Measurements from ENCODE around the gene RPP25L. TPM values are rescaled to one million over a fixed set of nuclear protein-coding genes. Genes with fewer than 3 reads are reported as not detected.

RPP25L gene
- total RNA-seq, 2 donors from 2014 or later: 5.5 to 8.7 TPM

DNA sequence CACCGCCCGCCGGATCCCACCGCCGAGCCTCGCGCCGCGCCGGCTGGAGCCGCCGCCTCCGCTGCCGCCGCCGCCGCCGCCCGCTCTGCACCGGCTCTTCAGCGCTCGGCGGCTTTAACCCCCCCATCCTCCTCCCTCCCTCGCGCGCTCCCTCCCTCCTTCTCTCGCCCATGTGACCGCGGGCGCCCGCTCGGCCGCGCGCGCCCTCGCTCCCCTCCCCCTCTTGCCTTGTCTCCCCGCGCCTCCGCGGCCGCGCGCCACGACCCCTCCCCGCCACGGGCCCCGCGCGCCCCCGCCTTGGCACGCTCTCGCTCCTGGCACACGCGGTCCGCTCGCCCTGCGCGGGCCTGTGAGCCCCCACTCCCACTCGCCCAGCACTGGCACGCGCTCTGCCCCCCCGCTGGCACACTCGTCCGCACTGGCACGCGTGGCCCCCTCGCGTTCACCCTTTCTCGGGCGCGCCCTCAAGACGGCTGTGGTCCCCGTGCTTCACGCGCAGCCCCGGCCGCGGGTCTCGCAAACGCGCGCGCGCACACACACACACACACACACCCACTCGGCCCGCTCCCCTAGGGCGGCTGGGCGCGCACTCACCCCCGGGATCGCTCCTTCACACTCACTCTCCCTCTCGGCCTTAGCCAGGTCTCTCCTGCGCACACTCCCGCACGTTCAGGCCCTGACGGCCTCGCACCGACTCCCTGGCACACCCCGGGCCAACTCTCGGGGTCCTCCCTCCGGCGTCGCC, 22.1 kb downstream of the RPP25L start, which contains the start of gene CNTFR:
Gene CNTFR, minus strand, starts transcription at position 89 of the 745 bp plus-strand sequence. CDS start 20,743 bp downstream, outside the sequence.
- no peaks in the 10 kb centered on the region for H3K9me3 ChIP-seq
- H3K27ac ChIP-seq: no peak within 1 kb of the TSS
- H3K36me3 ChIP-seq: no peaks in the 10 kb centered on the region
- peaks cover 16% of the 10 kb centered on the region for H3K27me3 ChIP-seq (replicated peaks; ENCODE audit: insufficient read depth)
- DNase-seq (ENCODE audit: low spot score): no peak
- H3K4me3 ChIP-seq: peak within 1 kb of the TSS; percentile 69
- TF ChIP-seq, protein P1, sequence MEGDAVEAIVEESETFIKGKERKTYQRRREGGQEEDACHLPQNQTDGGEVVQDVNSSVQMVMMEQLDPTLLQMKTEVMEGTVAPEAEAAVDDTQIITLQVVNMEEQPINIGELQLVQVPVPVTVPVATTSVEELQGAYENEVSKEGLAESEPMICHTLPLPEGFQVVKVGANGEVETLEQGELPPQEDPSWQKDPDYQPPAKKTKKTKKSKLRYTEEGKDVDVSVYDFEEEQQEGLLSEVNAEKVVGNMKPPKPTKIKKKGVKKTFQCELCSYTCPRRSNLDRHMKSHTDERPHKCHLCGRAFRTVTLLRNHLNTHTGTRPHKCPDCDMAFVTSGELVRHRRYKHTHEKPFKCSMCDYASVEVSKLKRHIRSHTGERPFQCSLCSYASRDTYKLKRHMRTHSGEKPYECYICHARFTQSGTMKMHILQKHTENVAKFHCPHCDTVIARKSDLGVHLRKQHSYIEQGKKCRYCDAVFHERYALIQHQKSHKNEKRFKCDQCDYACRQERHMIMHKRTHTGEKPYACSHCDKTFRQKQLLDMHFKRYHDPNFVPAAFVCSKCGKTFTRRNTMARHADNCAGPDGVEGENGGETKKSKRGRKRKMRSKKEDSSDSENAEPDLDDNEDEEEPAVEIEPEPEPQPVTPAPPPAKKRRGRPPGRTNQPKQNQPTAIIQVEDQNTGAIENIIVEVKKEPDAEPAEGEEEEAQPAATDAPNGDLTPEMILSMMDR (IDR thresholded peaks at IDR 0.05): no peak
- peaks cover 25 to 59% of the 10 kb centered on the region in 2 donors for H3K4me1 ChIP-seq (ENCODE audit: control insufficient read depth in 1 of 2, low read depth in 2 of 2)
- ATAC-seq (ENCODE audit: insufficient number of reproducible peaks, low FRiP score, low read depth): no peak

- Histone ChIP-seq H3K27ac (no peak overlapping the region), H3K36me3 (no peaks in the 10 kb centered on the region), H3K9me3 (no peaks in the 10 kb centered on the region), H3K4me1 (ENCODE audit: control insufficient read depth in 1 of 2, low read depth in 2 of 2) (peaks cover 21 to 51% of the 10 kb centered on the region in 2 donors), H3K4me3 (peak overlapping the region; percentile 69), H3K27me3 (replicated peaks; ENCODE audit: insufficient read depth) (peaks cover 16% of the 10 kb centered on the region)
- TF ChIP-seq, protein P1 (IDR thresholded peaks at IDR 0.05): no peak
- ATAC-seq (ENCODE audit: insufficient number of reproducible peaks, low FRiP score, low read depth): no peak
- DNase-seq (ENCODE audit: low spot score): no peak
Measured at GRCh38 chr9:34588671-34589635, 22.9 kb downstream of the RPP25L start.

DNA sequence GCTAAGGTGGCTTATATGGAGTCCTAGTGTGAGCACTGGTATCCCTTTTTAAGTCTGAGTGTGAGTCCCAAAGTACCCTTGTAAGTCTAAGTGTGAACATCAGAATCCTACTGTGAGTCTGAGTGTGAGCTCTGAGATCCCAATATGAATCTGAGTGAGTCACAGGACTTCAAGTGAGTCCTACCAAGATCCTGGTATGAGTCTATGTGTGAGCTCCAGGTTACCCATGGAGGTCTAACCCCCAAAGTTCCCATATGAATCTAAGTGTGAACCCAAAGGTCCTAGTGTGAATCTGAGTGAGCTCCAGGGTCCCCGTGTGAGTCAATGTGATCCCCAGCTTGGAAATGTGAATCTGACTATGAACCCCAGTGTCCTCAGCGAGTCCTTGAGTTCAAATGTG, 24.6 kb downstream of the RPP25L start:
- H3K27me3 ChIP-seq (replicated peaks; ENCODE audit: insufficient read depth): peaks cover 16% of the 10 kb centered on the region
- no peak overlapping the region for H3K27ac ChIP-seq
- H3K4me3 ChIP-seq: no peak overlapping the region
- no peaks in the 10 kb centered on the region for H3K36me3 ChIP-seq
- no peaks in the 10 kb centered on the region for H3K9me3 ChIP-seq
- no peak for ATAC-seq (ENCODE audit: insufficient number of reproducible peaks, low FRiP score, low read depth)
- DNase-seq (ENCODE audit: low spot score): no peak
- TF ChIP-seq, protein P1 (IDR thresholded peaks at IDR 0.05): no peak
- H3K4me1 ChIP-seq (ENCODE audit: control insufficient read depth in 1 of 2, low read depth in 2 of 2): peaks cover 16 to 34% of the 10 kb centered on the region in 2 donors

DNA sequence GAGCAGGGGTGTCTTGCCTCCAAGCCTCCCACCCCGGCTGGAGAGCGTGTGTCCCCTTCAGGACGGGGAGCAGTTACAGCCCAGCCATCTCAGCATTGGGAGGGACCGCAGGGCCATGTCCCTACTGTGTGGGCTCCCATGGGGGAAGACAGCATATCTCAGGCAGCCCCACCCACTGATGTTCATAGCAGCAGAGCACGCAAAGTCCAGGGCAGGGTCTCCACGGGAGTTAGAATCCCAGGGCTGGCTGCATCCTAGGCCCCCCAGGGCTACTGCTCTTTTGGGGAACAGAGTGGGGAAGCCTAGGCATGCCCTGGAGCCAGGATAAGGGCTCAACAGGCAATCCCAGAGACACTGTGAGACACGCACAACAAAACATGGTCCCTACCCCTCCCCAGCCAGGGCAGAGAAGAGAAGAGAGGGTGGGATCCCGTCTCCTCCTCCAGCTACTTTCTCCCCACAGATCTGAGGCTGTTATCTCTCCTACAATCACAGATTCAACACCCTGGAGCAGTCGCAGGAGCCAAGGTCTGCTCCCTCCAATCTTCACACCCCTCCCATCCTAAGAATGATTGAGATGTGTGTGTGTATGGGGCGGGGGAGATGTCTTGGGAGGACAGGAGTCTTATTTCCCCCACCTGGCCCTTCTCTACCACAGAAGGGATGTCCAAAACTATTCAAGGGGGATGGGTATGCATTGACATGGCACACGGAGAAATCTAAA, 25.8 kb downstream of the RPP25L start:
- no peaks in the 10 kb centered on the region for H3K36me3 ChIP-seq
- H3K4me3 ChIP-seq: no peak overlapping the region
- H3K9me3 ChIP-seq: no peaks in the 10 kb centered on the region
- DNase-seq (ENCODE audit: low spot score): no peak
- H3K27ac ChIP-seq: no peak overlapping the region
- H3K4me1 ChIP-seq (ENCODE audit: control insufficient read depth in 1 of 2, low read depth in 2 of 2): peaks cover 16 to 25% of the 10 kb centered on the region in 2 donors
- TF ChIP-seq, protein P1 (IDR thresholded peaks at IDR 0.05): no peak
- no peak for ATAC-seq (ENCODE audit: insufficient number of reproducible peaks, low FRiP score, low read depth)
- peaks cover 16% of the 10 kb centered on the region for H3K27me3 ChIP-seq (replicated peaks; ENCODE audit: insufficient read depth)

All from thoracic aorta (tissue), 2 donors.